H9 (cell line): ENCODE results near the gene UNC5A. TPM values are rescaled to one million over a fixed set of nuclear protein-coding genes. Genes with fewer than 3 reads are reported as not detected.
A peak's percentile ranks its signal among the peaks of the same experiment; 100 is the strongest.

ENCODE experiments used
- DNase-seq: peaks from one replicate; pipeline ENCODE4 v3.0.0-alpha.2; 2017
- H2AFZ ChIP-seq: one replicate; pipeline ENCODE4 v1.6.1; 2013; ENCODE audit warnings: mild to moderate bottlenecking, low read length, control low read depth, moderate library complexity
- H2AK5ac ChIP-seq: 2 replicates; pipeline ENCODE4 v1.6.1; 2013; ENCODE audit warnings: low read length, control low read depth, mixed read lengths; ENCODE audit not compliant: insufficient read length
- H2BK120ac ChIP-seq: one replicate; pipeline ENCODE4 v1.6.1; 2013; ENCODE audit warnings: low read depth, mild to moderate bottlenecking, low read length, control low read depth, inconsistent platforms; ENCODE audit not compliant: poor library complexity, severe bottlenecking
- H2BK12ac ChIP-seq: 2 replicates; pipeline ENCODE4 v1.6.1; 2013; ENCODE audit warnings: low read length, control low read depth, mixed read lengths, low read depth; ENCODE audit not compliant: insufficient read length
- H2BK15ac ChIP-seq: 2 replicates; pipeline ENCODE4 v1.6.1; 2013; ENCODE audit warnings: low read depth, low read length, control low read depth
- H2BK20ac ChIP-seq: one replicate; pipeline ENCODE4 v1.6.1; 2013; ENCODE audit warnings: low read depth, mild to moderate bottlenecking, low read length, control low read depth, inconsistent platforms; ENCODE audit not compliant: poor library complexity, severe bottlenecking
- H2BK5ac ChIP-seq: 2 replicates; pipeline ENCODE4 v1.6.1; 2013; ENCODE audit warnings: low read length, control low read depth, mixed read lengths; ENCODE audit not compliant: insufficient read length
- H3K14ac ChIP-seq: 2 replicates; pipeline ENCODE4 v1.6.1; 2013; ENCODE audit warnings: low read length, control low read depth; ENCODE audit not compliant: insufficient read depth
- H3K18ac ChIP-seq: 2 replicates; pipeline ENCODE4 v1.6.1; 2013; ENCODE audit warnings: low read depth, mild to moderate bottlenecking, mixed read lengths, low read length, control low read depth; ENCODE audit not compliant: insufficient read length
- H3K23ac ChIP-seq: 2 replicates; pipeline ENCODE4 v1.6.1; 2013; ENCODE audit warnings: low read length, control low read depth, mixed read lengths, low read depth; ENCODE audit not compliant: insufficient read length
- H3K23me2 ChIP-seq: 2 replicates; pipeline ENCODE4 v1.6.1; 2013; ENCODE audit warnings: low read depth, mild to moderate bottlenecking, mixed read lengths, low read length, control low read depth; ENCODE audit not compliant: insufficient read length, poor library complexity, severe bottlenecking
- H3K27ac ChIP-seq: 2 replicates; pipeline ENCODE4 v1.5.1; 2013; ENCODE audit warnings: low read length, control low read depth, mixed read lengths, low read depth; ENCODE audit not compliant: insufficient read length
- H3K27me3 ChIP-seq: 2 replicates; pipeline ENCODE4 v1.6.1; 2013; ENCODE audit warnings: low read length, control low read depth, inconsistent platforms; ENCODE audit not compliant: insufficient read depth
- H3K4ac ChIP-seq: 2 replicates; pipeline ENCODE4 v1.6.1; 2013; ENCODE audit warnings: low read depth, mild to moderate bottlenecking, control low read depth, inconsistent platforms, low read length, moderate library complexity
- H3K4me1 ChIP-seq: 2 replicates; pipeline ENCODE4 v1.6.1; 2013; ENCODE audit warnings: low read length, control low read depth, inconsistent platforms; ENCODE audit not compliant: insufficient read depth
- H3K4me2 ChIP-seq: 2 replicates; pipeline ENCODE4 v1.6.1; 2013; ENCODE audit warnings: low read length, control low read depth, mixed read lengths; ENCODE audit not compliant: insufficient read length, insufficient read depth
- H3K56ac ChIP-seq: 2 replicates; pipeline ENCODE4 v1.6.1; 2013; ENCODE audit warnings: low read depth, mild to moderate bottlenecking, mixed read lengths, low read length, control low read depth; ENCODE audit not compliant: insufficient read length
- H3K79me1 ChIP-seq: 2 replicates; pipeline ENCODE4 v1.6.1; 2013; ENCODE audit warnings: low read depth, mild to moderate bottlenecking, moderate library complexity, low read length, control low read depth, inconsistent platforms; ENCODE audit not compliant: insufficient read depth, poor library complexity, severe bottlenecking
- H3K79me2 ChIP-seq: 2 replicates; pipeline ENCODE4 v1.6.1; 2013; ENCODE audit warnings: low read length, control low read depth, inconsistent platforms; ENCODE audit not compliant: insufficient read depth
- H3K9ac ChIP-seq: 2 replicates; pipeline ENCODE4 v1.6.1; 2013; ENCODE audit warnings: low read length, control low read depth, mixed read lengths; ENCODE audit not compliant: insufficient read length; ENCODE audit errors: extremely low read depth
- H3K9me3 ChIP-seq: one replicate; pipeline ENCODE4 v1.6.1; 2013; ENCODE audit warnings: low read depth, low read length, inconsistent platforms; ENCODE audit not compliant: control insufficient read depth
- H3T11ph ChIP-seq: one replicate; pipeline ENCODE4 v1.6.1; 2013; ENCODE audit warnings: mild to moderate bottlenecking, low read length, control low read depth, inconsistent platforms
- H4K20me1 ChIP-seq: one replicate; pipeline ENCODE4 v1.6.1; 2013; ENCODE audit not compliant: control insufficient read depth, insufficient read length, insufficient read depth
- H4K5ac ChIP-seq: 2 replicates; pipeline ENCODE4 v1.6.1; 2013; ENCODE audit warnings: low read depth, mild to moderate bottlenecking, mixed read lengths, low read length, control low read depth; ENCODE audit not compliant: insufficient read length
- H4K8ac ChIP-seq: replicated peaks from 2 replicates; pipeline ENCODE4 v1.6.1; 2013; ENCODE audit warnings: low read length, control low read depth, mixed read lengths, low read depth; ENCODE audit not compliant: insufficient read length
- H4K91ac ChIP-seq: 2 replicates; pipeline ENCODE4 v1.6.1; 2013; ENCODE audit warnings: low read depth, mild to moderate bottlenecking, moderate library complexity, mixed read lengths, low read length, control low read depth; ENCODE audit not compliant: insufficient read length
- H3K27ac Mint-ChIP-seq, 3 experiments: 2 replicates in 2 of 3; 3 replicates in 1 of 3; pipeline ENCODE4 v1.8.0; 2020 to 2021; ENCODE audit warnings: mixed read lengths in 3 of 3, mild to moderate bottlenecking in 1 of 3, moderate library complexity in 1 of 3
- H3K27me3 Mint-ChIP-seq: 2 replicates; pipeline ENCODE4 v1.8.0; 2021; ENCODE audit warnings: low read depth, mild to moderate bottlenecking, moderate library complexity, mixed read lengths
- H3K36me3 Mint-ChIP-seq, 3 experiments: 2 replicates in 2 of 3; 3 replicates in 1 of 3; pipeline ENCODE4 v1.8.0; 2020 to 2021; ENCODE audit warnings: low read depth in 3 of 3, mixed read lengths in 3 of 3; ENCODE audit not compliant: insufficient read depth in 1 of 3
- H3K4me1 Mint-ChIP-seq, 2 experiments: 2 replicates each; pipeline ENCODE4 v1.8.0; 2020; ENCODE audit warnings: mixed read lengths in 2 of 2
- H3K4me3 Mint-ChIP-seq, 2 experiments: 2 replicates in 1 of 2; 3 replicates in 1 of 2; pipeline ENCODE4 v1.8.0; 2020 to 2021; ENCODE audit warnings: mild to moderate bottlenecking in 2 of 2, mixed read lengths in 2 of 2, moderate library complexity in 1 of 2
- H3K9me3 Mint-ChIP-seq, 2 experiments: 2 replicates in 1 of 2; 3 replicates in 1 of 2; pipeline ENCODE4 v1.8.0; 2020; ENCODE audit warnings: mild to moderate bottlenecking in 2 of 2, mixed read lengths in 2 of 2, moderate library complexity in 1 of 2
- CTCF ChIP-seq: fragments of 200-600 bp; sonication (generic); conservative IDR thresholded peaks from 3 replicates; pipeline ENCODE4 v1.8.0; 2021; ENCODE audit warnings: antibody characterized with exemption, mild to moderate bottlenecking
- WGBS: extraction: QIAGEN DNeasy Blood & Tissue Kit; methylation state at CpG from one replicate; pipeline ENCODE4 v1.1.7; 2013; ENCODE audit warnings: missing lambda C conversion rate, low lambda C conversion rate, mixed read lengths; ENCODE audit not compliant: insufficient read length; ENCODE audit errors: extremely low coverage; 5-methylcytosine and 5-hydroxymethylcytosine counted together
- total RNA-seq: library from RNA; stranded (reverse); gene quantifications from 2 replicates; pipeline ENCODE4 v1.2.1, GENCODE V29; 2021

Gene UNC5A
- total RNA-seq, 1 experiment from 2014 or later = 4.4 TPM

GRCh38 chr5:176832162-176832561, 21.8 kb downstream of the UNC5A start:
- Mint-ChIP-seq H3K27ac (no peak overlapping the region), H3K27me3 (peaks cover 35% of the 10 kb centered on the region)

More at GRCh38 chr5:176832162-176832561, 21.8 kb downstream of the UNC5A start:
- Histone ChIP-seq H2BK120ac (no peak overlapping the region), H3K9ac (no peak overlapping the region), H3K4ac (no peak overlapping the region), H3K4me1 (no peaks in the 10 kb centered on the region), H2BK12ac (no peak overlapping the region), H2BK5ac (no peak overlapping the region), H4K91ac (no peak overlapping the region), H4K20me1 (no peaks in the 10 kb centered on the region), H3K79me2 (no peaks in the 10 kb centered on the region), H3K4me2 (no peak overlapping the region), H3K9me3 (no peaks in the 10 kb centered on the region), H3K18ac (no peak overlapping the region), H3K27me3 (no peaks in the 10 kb centered on the region), H3K27ac (no peak overlapping the region), H3T11ph (no peak overlapping the region), H2AK5ac (no peak overlapping the region), H3K23me2 (no peaks in the 10 kb centered on the region), H2AFZ (no peak overlapping the region), H4K8ac (no peak overlapping the region), H3K14ac (no peak overlapping the region), H3K56ac (no peak overlapping the region), H3K79me1 (no peaks in the 10 kb centered on the region), H2BK20ac (no peak overlapping the region), H3K23ac (no peak overlapping the region), H4K5ac (no peak overlapping the region), H2BK15ac (no peak overlapping the region)
- Mint-ChIP-seq H3K4me3 (peak overlapping the region in 1 of 2 experiments; percentile 26; a peak in 1 of 5 replicates), H3K36me3 (no peaks in the 10 kb centered on the region), H3K4me1 (peaks cover 6 to 28% of the 10 kb centered on the region in 2 experiments; a peak in 3 of 4 replicates), H3K9me3 (peaks cover 0 to 2% of the 10 kb centered on the region in 2 experiments; a peak in 2 of 5 replicates)
- no peak for TF ChIP-seq CTCF
- WGBS = no CpG with 5 or more reads among the region's 6 CpGs
- no peak for DNase-seq
